Neuron (in vitro differentiated cells): ENCODE measurements around the gene ACAP3.

Experiments used
- H2AFZ ChIP-seq: one replicate; pipeline ENCODE4 v1.6.1; 2013; ENCODE audit warnings: low read depth, mild to moderate bottlenecking, inconsistent platforms, low read length, moderate library complexity
- H3K27me3 ChIP-seq: one replicate; pipeline ENCODE4 v1.6.1; 2013; ENCODE audit warnings: low read length; ENCODE audit not compliant: insufficient read depth
- H3K36me3 ChIP-seq: one replicate; pipeline ENCODE4 v1.6.1; 2013; ENCODE audit warnings: low read length; ENCODE audit not compliant: insufficient read depth
- H3K4me1 ChIP-seq: one replicate; pipeline ENCODE4 v1.6.1; 2013; ENCODE audit warnings: low read length; ENCODE audit not compliant: insufficient read depth
- H3K4me3 ChIP-seq: 2 replicates; pipeline ENCODE4 v1.5.1; 2013; ENCODE audit warnings: mild to moderate bottlenecking, low read length, moderate library complexity
- H3K9me3 ChIP-seq: one replicate; pipeline ENCODE4 v1.6.1; 2013; ENCODE audit warnings: low read length

Gene ACAP3

GRCh38 chr1:1311107-1312104 lies 3.7 kb upstream of the ACAP3 start:
- Histone ChIP-seq H3K27me3 (no peaks in the 10 kb centered on the region), H3K9me3 (no peaks in the 10 kb centered on the region), H3K36me3 (peaks cover 56% of the 10 kb centered on the region), H3K4me3 (no peak overlapping the region), H2AFZ (no peak overlapping the region), H3K4me1 (peaks cover 16% of the 10 kb centered on the region)

- H3K27me3 ChIP-seq: no peaks in the 10 kb centered on the region
- H3K4me3 ChIP-seq: no peak overlapping the region
- no peak overlapping the region for H2AFZ ChIP-seq
- H3K36me3 ChIP-seq: peaks cover 56% of the 10 kb centered on the region
- no peaks in the 10 kb centered on the region for H3K9me3 ChIP-seq
- peaks cover 25% of the 10 kb centered on the region for H3K4me1 ChIP-seq
These were observed 2.8 kb upstream of the ACAP3 start for GRCh38 chr1:1310476-1311053.

GRCh38 chr1:1310109-1310385 lies 2.3 kb upstream of the ACAP3 start:
- H2AFZ ChIP-seq: no peak overlapping the region
- H3K9me3 ChIP-seq: no peaks in the 10 kb centered on the region
- no peak overlapping the region for H3K4me3 ChIP-seq
- H3K4me1 ChIP-seq: peaks cover 30% of the 10 kb centered on the region
- H3K27me3 ChIP-seq: no peaks in the 10 kb centered on the region
- H3K36me3 ChIP-seq: peaks cover 51% of the 10 kb centered on the region

GRCh38 chr1:1309251-1310108 lies 1.8 kb upstream of the ACAP3 start:
- no peaks in the 10 kb centered on the region for H3K27me3 ChIP-seq
- H3K4me3 ChIP-seq: peak overlapping the region; percentile 65
- no peak overlapping the region for H2AFZ ChIP-seq
- peaks cover 35% of the 10 kb centered on the region for H3K4me1 ChIP-seq
- no peaks in the 10 kb centered on the region for H3K9me3 ChIP-seq
- H3K36me3 ChIP-seq: peaks cover 47% of the 10 kb centered on the region

GRCh38 chr1:1308756-1309250 lies 1.1 kb upstream of the ACAP3 start:
- H3K4me3 ChIP-seq: peak overlapping the region; percentile 65
- peaks cover 40% of the 10 kb centered on the region for H3K36me3 ChIP-seq
- H2AFZ ChIP-seq: no peak overlapping the region
- no peaks in the 10 kb centered on the region for H3K27me3 ChIP-seq
- peaks cover 40% of the 10 kb centered on the region for H3K4me1 ChIP-seq
- no peaks in the 10 kb centered on the region for H3K9me3 ChIP-seq

GRCh38 chr1:1307261-1307922 lies 338 bp downstream of the ACAP3 start:
- Histone ChIP-seq H3K27me3 (no peaks in the 10 kb centered on the region), H3K4me1 (peaks cover 43% of the 10 kb centered on the region), H3K36me3 (peaks cover 26% of the 10 kb centered on the region), H3K9me3 (no peaks in the 10 kb centered on the region), H2AFZ (no peak overlapping the region), H3K4me3 (peak overlapping the region; percentile 70)

- Histone ChIP-seq H3K36me3 (peaks cover 21% of the 10 kb centered on the region), H3K4me1 (peaks cover 43% of the 10 kb centered on the region), H3K4me3 (peak overlapping the region; percentile 70), H2AFZ (no peak overlapping the region), H3K27me3 (no peaks in the 10 kb centered on the region), H3K9me3 (no peaks in the 10 kb centered on the region)
These were observed 969 bp downstream of the ACAP3 start for GRCh38 chr1:1306661-1307260.

- Histone ChIP-seq H3K9me3 (no peaks in the 10 kb centered on the region), H2AFZ (no peak overlapping the region), H3K4me3 (peak overlapping the region; percentile 70), H3K27me3 (no peaks in the 10 kb centered on the region), H3K36me3 (peaks cover 15% of the 10 kb centered on the region), H3K4me1 (peaks cover 43% of the 10 kb centered on the region)
These were observed 1.6 kb downstream of the ACAP3 start for GRCh38 chr1:1306070-1306660.

GRCh38 chr1:1305300-1306069 lies 2.2 kb downstream of the ACAP3 start:
- H3K4me3 ChIP-seq: peak overlapping the region; percentile 70
- H3K9me3 ChIP-seq: no peaks in the 10 kb centered on the region
- H3K4me1 ChIP-seq: peaks cover 43% of the 10 kb centered on the region
- no peak overlapping the region for H2AFZ ChIP-seq
- H3K36me3 ChIP-seq: peaks cover 8% of the 10 kb centered on the region
- H3K27me3 ChIP-seq: no peaks in the 10 kb centered on the region

GRCh38 chr1:1304331-1305299 lies 3.1 kb downstream of the ACAP3 start:
- Histone ChIP-seq H2AFZ (no peak overlapping the region), H3K4me3 (peak overlapping the region; percentile 23), H3K27me3 (no peaks in the 10 kb centered on the region), H3K36me3 (peaks cover under 1% of the 10 kb centered on the region), H3K4me1 (peaks cover 42% of the 10 kb centered on the region), H3K9me3 (no peaks in the 10 kb centered on the region)

- H3K4me1 ChIP-seq: peaks cover 36% of the 10 kb centered on the region
- H3K36me3 ChIP-seq: peaks cover 2% of the 10 kb centered on the region
- H3K9me3 ChIP-seq: no peaks in the 10 kb centered on the region
- H3K27me3 ChIP-seq: no peaks in the 10 kb centered on the region
- no peak overlapping the region for H2AFZ ChIP-seq
- H3K4me3 ChIP-seq: no peak overlapping the region
These were observed 4.0 kb downstream of the ACAP3 start for GRCh38 chr1:1303736-1304135.
